HUES48 (cell line): ENCODE results near the gene TSHZ2.

Experiments used
- H3K27ac ChIP-seq: one replicate; pipeline ENCODE4 v1.7.0; 2013; ENCODE audit warnings: low read depth, low read length, inconsistent platforms
- H3K27me3 ChIP-seq: 2 replicates; pipeline ENCODE4 v1.6.1; 2013; ENCODE audit warnings: mild to moderate bottlenecking, low read length; ENCODE audit not compliant: control insufficient read depth, insufficient read depth
- H3K36me3 ChIP-seq: 2 replicates; pipeline ENCODE4 v1.6.1; 2013; ENCODE audit warnings: low read length; ENCODE audit not compliant: control insufficient read depth, insufficient read depth
- H3K4me1 ChIP-seq: 2 replicates; pipeline ENCODE4 v1.6.1; 2013; ENCODE audit warnings: mild to moderate bottlenecking, low read length; ENCODE audit not compliant: control insufficient read depth, insufficient read depth
- H3K4me3 ChIP-seq: 2 replicates; pipeline ENCODE4 v1.5.1; 2013; ENCODE audit warnings: mild to moderate bottlenecking, low read depth, low read length
- H3K9ac ChIP-seq: 2 replicates; pipeline ENCODE4 v1.6.1; 2013; ENCODE audit warnings: mild to moderate bottlenecking, low read depth, low read length, moderate library complexity
- H3K9me3 ChIP-seq: 2 replicates; pipeline ENCODE4 v1.6.1; 2013; ENCODE audit warnings: low read length; ENCODE audit not compliant: control insufficient read depth, insufficient read depth

The TSHZ2 gene

DNA sequence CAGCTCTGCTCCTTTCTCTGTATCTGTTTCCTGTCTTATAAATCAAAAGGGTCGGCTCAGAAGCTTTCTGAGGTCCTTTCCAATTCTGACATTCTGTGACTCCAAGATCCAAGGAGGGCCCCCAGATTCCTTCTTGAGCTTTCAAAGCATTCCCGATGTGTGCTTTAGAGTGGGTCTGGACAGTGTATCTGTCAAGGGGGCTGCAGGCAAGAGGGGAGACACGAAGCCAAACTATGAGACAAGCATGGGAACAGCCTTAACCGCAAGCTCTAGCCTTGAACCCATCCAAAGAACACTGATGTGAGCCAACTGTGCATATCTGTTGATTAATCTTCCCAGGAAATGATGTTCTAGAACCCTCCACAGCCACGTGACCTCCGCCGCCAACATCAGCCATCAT lies 73.8 kb downstream of the TSHZ2 start:
- no peak overlapping the region for H3K9ac ChIP-seq
- no peaks in the 10 kb centered on the region for H3K27me3 ChIP-seq
- H3K4me3 ChIP-seq = no peak overlapping the region
- H3K4me1 ChIP-seq = no peaks in the 10 kb centered on the region
- H3K27ac ChIP-seq = no peak overlapping the region
- H3K9me3 ChIP-seq = no peaks in the 10 kb centered on the region
- H3K36me3 ChIP-seq = no peaks in the 10 kb centered on the region

DNA sequence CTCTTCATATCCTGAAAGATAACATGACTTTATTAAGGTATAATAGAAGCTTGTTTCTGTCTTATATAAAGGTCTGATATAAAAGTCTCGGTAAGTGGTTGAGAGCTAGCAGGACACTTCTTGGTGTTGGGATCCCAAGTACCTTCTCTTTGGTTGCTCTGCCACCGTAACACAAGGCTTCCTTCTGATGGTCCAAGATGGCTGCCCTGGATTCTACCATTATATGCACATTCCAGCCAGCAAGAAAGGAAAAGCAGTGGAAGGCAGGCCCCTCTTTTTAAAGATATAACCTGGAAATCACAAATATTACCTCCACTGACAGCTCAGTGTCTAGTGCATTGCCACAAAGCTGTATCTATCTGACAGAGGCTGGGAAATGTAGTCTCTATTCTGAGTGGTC lies 75.0 kb downstream of the TSHZ2 start:
- Histone ChIP-seq H3K9ac (no peak overlapping the region), H3K4me3 (no peak overlapping the region), H3K36me3 (no peaks in the 10 kb centered on the region), H3K4me1 (no peaks in the 10 kb centered on the region), H3K27ac (no peak overlapping the region), H3K9me3 (no peaks in the 10 kb centered on the region), H3K27me3 (no peaks in the 10 kb centered on the region)

DNA sequence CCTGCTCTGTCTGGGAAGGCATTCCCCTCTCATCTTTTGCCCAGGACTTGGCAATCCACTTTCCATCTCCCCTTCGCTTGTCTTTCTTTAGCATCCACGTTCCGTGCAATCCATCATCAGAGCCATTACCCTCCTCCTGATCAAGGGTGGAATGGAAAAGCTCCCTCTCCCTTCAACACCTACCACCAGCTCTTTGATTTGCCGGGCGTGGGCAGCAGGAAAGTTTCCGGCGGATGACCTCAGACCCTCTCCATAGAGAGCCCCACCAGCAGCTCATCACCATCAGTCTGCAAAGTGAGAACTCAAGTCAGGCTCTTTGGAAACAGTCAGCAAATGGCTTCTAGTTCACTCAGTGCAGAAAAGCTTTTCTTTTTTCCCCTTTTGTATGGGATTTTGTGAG lies 76.2 kb downstream of the TSHZ2 start:
- H3K27me3 ChIP-seq = no peaks in the 10 kb centered on the region
- no peaks in the 10 kb centered on the region for H3K9me3 ChIP-seq
- no peak overlapping the region for H3K4me3 ChIP-seq
- H3K27ac ChIP-seq = no peak overlapping the region
- no peaks in the 10 kb centered on the region for H3K4me1 ChIP-seq
- H3K9ac ChIP-seq = no peak overlapping the region
- no peaks in the 10 kb centered on the region for H3K36me3 ChIP-seq

DNA sequence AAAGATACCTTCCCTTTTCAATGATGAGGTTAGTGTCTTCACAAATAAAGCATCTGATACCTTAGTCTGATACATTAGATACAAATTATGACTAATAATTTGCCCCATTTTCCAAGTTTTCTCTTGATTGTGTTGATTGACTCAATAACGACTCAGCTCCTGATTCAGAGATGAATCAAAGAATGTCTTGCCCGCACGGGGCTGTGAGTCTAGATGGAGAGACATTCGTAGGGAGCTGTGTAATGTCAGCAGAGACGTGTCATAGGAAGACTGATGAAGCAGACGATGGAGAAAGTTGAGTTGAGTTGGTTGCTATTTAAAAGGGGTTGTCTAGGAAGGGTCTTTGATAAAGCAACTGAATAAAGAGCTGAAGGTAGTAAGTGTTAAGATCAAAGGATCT lies 78.2 kb downstream of the TSHZ2 start:
- Histone ChIP-seq H3K9me3 (no peaks in the 10 kb centered on the region), H3K36me3 (no peaks in the 10 kb centered on the region), H3K9ac (no peak overlapping the region), H3K4me1 (no peaks in the 10 kb centered on the region), H3K27me3 (no peaks in the 10 kb centered on the region), H3K4me3 (no peak overlapping the region), H3K27ac (no peak overlapping the region)

DNA sequence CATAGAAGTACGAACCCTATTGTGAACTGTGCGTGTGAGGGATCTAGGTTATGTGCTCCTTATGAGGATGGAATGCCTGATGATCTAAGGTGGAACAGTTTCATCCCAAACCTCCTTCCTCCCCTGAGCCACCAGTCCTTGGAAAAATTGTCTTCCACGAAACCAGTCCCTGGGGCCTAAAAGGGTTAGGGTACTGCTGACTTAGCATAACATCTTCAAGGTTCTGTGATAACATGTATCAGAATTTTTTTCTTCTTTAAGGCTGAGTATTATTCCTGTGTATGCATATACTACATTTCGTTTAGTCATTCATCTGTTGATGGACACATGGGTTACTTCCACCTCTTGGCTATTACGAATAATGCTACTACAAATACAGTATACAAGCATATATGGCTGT lies 80.2 kb downstream of the TSHZ2 start:
- Histone ChIP-seq H3K27ac (no peak overlapping the region), H3K9me3 (no peaks in the 10 kb centered on the region)

DNA sequence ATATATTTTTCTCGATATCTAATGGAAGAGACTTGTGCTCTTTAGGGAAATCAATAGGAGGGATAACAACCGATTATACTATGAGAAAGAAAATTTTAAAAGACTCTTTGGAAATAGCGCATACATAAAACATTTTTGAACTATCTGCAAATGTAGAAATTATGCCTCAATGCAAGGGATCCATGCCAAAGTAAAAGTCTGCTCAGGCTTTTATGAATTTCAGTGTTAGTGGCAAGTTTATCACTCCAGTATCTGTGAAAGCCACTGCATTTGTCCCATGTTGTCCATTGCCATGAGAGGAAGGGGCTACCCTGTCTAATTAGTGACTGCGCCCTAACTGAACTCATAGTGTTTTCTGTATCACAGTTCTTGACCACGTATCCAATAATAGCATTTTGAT lies 81.4 kb downstream of the TSHZ2 start:
- Histone ChIP-seq H3K36me3 (no peaks in the 10 kb centered on the region), H3K9me3 (no peaks in the 10 kb centered on the region), H3K27ac (no peak overlapping the region), H3K9ac (no peak overlapping the region), H3K4me1 (no peaks in the 10 kb centered on the region), H3K4me3 (no peak overlapping the region), H3K27me3 (no peaks in the 10 kb centered on the region)

More for the DNA sequence above, 80.2 kb downstream of the TSHZ2 start:
- Histone ChIP-seq H3K36me3 (no peaks in the 10 kb centered on the region), H3K27me3 (no peaks in the 10 kb centered on the region), H3K4me3 (no peak overlapping the region), H3K4me1 (no peaks in the 10 kb centered on the region), H3K9ac (no peak overlapping the region)

DNA sequence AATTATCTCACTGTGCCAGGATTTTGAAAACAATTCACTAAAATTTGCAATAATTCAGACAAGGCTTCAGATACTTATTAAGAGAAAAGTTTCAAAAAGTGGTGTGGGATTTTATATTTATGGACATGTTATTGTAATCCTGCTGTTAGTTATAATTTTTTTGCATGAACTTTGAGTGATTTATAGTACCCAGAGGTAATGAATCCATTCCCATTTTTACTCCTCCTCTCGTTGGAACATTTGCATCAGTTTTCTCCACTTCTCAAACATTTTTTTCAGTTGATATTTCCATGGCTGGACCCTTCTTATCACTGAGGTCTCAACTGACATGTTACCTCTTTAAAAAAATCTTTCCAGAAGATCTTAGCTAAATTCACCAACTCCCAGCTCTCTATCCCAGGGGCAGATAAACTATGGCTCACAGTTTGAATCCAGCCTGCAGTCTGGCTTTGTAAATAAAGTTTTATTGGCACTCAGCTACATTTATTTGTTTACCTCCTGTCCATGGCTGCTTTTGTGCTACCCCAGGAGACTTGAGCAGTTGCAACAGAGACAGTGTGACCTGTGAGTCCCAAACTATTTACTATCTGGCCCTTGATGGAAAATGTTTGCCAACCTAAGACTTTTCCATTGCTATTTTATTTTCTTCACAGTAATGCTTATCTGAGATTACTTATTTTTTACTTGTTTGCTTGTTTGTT lies 83.4 kb downstream of the TSHZ2 start:
- Histone ChIP-seq H3K4me3 (no peak overlapping the region), H3K27me3 (no peaks in the 10 kb centered on the region), H3K36me3 (no peaks in the 10 kb centered on the region), H3K4me1 (0 out of 2 replicates have a peak, but pooled peaks cover 3% of the 10 kb centered on the region), H3K27ac (no peak overlapping the region), H3K9me3 (no peaks in the 10 kb centered on the region), H3K9ac (no peak overlapping the region)

DNA sequence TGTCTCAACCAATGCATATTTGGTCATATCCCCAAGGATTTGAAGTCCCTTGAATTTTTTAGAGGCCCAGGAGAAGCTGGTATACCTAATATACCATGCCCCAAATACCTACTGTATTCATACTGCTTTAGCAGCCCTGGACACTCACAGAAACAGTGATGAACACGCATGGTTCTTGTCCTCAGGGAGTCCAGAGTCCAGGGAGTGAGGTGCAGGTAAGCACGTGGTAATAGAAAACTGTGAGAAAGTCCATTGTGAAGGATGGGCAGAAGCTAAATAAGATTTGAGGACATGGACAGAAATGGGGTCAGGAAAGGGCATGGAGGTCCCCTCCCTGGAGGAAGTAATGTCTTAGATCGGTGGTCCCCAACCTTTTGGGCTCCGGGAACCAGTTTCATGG lies 85.4 kb downstream of the TSHZ2 start:
- Histone ChIP-seq H3K36me3 (no peaks in the 10 kb centered on the region), H3K27me3 (no peaks in the 10 kb centered on the region), H3K9me3 (no peaks in the 10 kb centered on the region), H3K27ac (no peak overlapping the region), H3K9ac (no peak overlapping the region), H3K4me3 (no peak overlapping the region), H3K4me1 (0 out of 2 replicates have a peak, but pooled peaks cover 3% of the 10 kb centered on the region)

DNA sequence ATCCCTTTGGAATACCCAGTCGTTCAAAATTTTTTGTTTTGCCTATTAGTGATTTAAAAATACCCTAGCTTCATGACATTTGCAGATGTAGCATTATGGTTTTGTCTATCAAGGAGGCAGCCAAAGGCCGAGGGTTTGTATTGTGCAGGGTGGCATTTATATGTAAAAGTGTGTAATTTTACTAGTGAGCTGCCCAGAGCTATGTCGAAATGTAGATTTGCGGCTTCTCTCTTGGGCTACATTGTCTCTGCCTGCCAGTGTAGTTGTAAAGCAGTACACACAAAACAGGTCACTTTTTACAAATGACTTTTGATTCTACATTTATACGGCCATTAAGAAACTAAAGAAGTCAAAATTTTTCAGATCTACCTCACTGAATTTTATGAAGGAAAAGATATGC lies 87.7 kb downstream of the TSHZ2 start:
- Histone ChIP-seq H3K4me1 (0 out of 2 replicates have a peak, but pooled peaks cover 3% of the 10 kb centered on the region), H3K27ac (no peak overlapping the region), H3K9me3 (no peaks in the 10 kb centered on the region), H3K4me3 (no peak overlapping the region), H3K9ac (no peak overlapping the region), H3K36me3 (no peaks in the 10 kb centered on the region), H3K27me3 (no peaks in the 10 kb centered on the region)

DNA sequence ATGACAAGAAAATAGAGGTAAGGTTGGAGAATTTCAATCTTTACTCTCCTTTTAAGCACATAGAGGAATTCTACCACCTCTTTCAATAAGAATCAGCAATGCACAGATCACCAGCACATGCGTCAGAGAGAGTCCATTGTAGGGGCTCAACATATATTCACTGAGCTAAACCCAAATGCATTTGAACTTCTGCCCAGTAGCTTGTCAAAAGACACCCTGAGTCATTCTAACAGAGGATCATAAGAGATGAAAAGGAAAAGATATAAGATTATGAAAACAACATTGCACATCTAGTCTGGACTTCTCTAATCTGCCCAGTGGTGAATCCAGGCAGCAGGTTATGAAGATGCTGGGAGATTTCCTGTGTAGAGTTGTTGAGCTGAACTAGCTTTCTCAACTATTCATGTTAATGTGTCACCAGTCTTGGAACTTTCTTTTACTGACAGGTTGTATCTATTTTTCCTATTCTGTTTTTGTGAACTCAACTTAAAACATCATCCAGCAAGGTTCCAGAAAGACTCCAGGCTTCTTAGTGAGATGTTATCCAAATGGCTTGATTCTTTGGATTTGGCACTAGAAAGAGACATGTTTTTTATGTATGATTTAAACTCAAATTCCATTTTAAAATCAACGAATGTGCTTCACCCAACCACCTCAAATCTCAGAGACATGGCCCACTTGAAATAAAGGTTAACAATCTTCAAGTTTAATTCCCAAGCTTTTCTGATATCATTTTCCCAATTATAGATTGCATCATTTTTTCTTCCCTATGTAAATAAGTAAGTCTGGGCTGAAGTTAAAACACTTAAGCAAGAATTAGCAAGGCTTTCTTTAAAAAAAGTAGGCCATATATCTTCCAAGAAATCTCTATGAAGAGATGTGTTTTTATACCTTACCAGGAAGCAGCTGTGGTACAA lies 89.3 kb downstream of the TSHZ2 start:
- H3K9ac ChIP-seq = no peak overlapping the region
- no peaks in the 10 kb centered on the region for H3K9me3 ChIP-seq
- no peaks in the 10 kb centered on the region for H3K36me3 ChIP-seq
- H3K4me1 ChIP-seq = 0 out of 2 replicates have a peak, but pooled peaks cover 3% of the 10 kb centered on the region
- no peak overlapping the region for H3K4me3 ChIP-seq
- H3K27ac ChIP-seq = no peak overlapping the region
- no peaks in the 10 kb centered on the region for H3K27me3 ChIP-seq

DNA sequence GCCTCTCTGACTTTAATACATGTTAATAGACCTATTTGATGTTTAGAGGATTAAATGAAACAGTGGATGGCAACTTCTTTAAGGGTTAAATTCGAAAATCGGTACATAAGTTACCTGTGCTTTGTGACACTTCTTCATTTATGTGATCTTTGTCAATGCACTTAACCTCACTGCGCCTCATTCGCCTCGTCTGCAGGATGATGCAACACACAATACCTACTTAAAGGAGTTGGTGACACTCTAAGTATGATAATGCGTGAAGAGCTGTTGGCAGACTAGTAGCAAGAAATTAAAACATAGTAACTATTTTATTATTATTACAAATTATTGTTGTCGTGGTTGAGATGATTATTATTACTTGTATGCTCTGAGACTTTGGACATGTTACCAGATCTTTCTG lies 92.8 kb downstream of the TSHZ2 start:
- Histone ChIP-seq H3K9me3 (no peaks in the 10 kb centered on the region), H3K36me3 (no peaks in the 10 kb centered on the region), H3K4me3 (no peak overlapping the region), H3K9ac (no peak overlapping the region), H3K27ac (no peak overlapping the region), H3K4me1 (peaks cover 8% of the 10 kb centered on the region; the same call in 1 of the 2 replicates), H3K27me3 (no peaks in the 10 kb centered on the region)
